Ishikawa (cell line): ENCODE results near the gene BDKRB2.

ENCODE experiments used
- CEBPB ChIP-seq: IDR thresholded peaks from 2 replicates; pipeline ENCODE4 v1.6.1; 2012
- CREB1 ChIP-seq: IDR thresholded peaks from 2 replicates; pipeline ENCODE4 v1.6.1; 2012; ENCODE audit warnings: low read depth
- EGR1 ChIP-seq: IDR thresholded peaks from 2 replicates; pipeline ENCODE4 v1.6.1; 2012
- EP300 ChIP-seq: IDR thresholded peaks from 2 replicates; pipeline ENCODE4 v1.6.1; 2012; ENCODE audit warnings: borderline replicate concordance
- FOXM1 ChIP-seq: IDR thresholded peaks from 2 replicates; pipeline ENCODE4 v1.6.1; 2012; ENCODE audit warnings: low read depth, borderline replicate concordance
- NFIC ChIP-seq: IDR thresholded peaks from 2 replicates; pipeline ENCODE4 v1.6.1; 2012
- RAD21 ChIP-seq: IDR thresholded peaks from 2 replicates; pipeline ENCODE4 v1.6.1; 2012; ENCODE audit warnings: low read depth
- TAF1 ChIP-seq: IDR thresholded peaks from 2 replicates; pipeline ENCODE4 v1.6.1; 2012; ENCODE audit warnings: low read depth, mild to moderate bottlenecking
- TCF12 ChIP-seq: IDR thresholded peaks from 2 replicates; pipeline ENCODE4 v1.6.1; 2012; ENCODE audit warnings: low read depth
- TEAD4 ChIP-seq: IDR thresholded peaks from 2 replicates; pipeline ENCODE4 v1.6.1; 2012
- YY1 ChIP-seq: IDR thresholded peaks from 2 replicates; pipeline ENCODE4 v1.6.1; 2012; ENCODE audit warnings: low read depth
- ZBTB7A ChIP-seq: IDR thresholded peaks from 2 replicates; pipeline ENCODE4 v1.6.1; 2012; ENCODE audit warnings: low read depth
- TF ChIP-seq, protein P1 (sequence below): IDR thresholded peaks from 2 replicates; pipeline ENCODE4 v1.6.1; 2012
- TF ChIP-seq, protein P2 (sequence below): IDR thresholded peaks from 2 replicates; pipeline ENCODE4 v1.6.1; 2012
- TF ChIP-seq, protein P3 (sequence below): IDR thresholded peaks from 2 replicates; pipeline ENCODE4 v1.6.1; 2012; ENCODE audit warnings: low read depth, mild to moderate bottlenecking

The BDKRB2 gene

GRCh38 chr14:96202441-96203094 is 2.1 kb upstream of the BDKRB2 start:
- TF ChIP-seq, protein P1, sequence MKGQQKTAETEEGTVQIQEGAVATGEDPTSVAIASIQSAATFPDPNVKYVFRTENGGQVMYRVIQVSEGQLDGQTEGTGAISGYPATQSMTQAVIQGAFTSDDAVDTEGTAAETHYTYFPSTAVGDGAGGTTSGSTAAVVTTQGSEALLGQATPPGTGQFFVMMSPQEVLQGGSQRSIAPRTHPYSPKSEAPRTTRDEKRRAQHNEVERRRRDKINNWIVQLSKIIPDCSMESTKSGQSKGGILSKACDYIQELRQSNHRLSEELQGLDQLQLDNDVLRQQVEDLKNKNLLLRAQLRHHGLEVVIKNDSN = no peak
- TF ChIP-seq TCF12 (no peak), TEAD4 (no peak), TAF1 (no peak), CREB1 (no peak), NFIC (no peak), ZBTB7A (no peak), FOXM1 (no peak)
- TF ChIP-seq, protein P2, sequence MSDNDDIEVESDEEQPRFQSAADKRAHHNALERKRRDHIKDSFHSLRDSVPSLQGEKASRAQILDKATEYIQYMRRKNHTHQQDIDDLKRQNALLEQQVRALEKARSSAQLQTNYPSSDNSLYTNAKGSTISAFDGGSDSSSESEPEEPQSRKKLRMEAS = no peak
- TF ChIP-seq, protein P3, sequence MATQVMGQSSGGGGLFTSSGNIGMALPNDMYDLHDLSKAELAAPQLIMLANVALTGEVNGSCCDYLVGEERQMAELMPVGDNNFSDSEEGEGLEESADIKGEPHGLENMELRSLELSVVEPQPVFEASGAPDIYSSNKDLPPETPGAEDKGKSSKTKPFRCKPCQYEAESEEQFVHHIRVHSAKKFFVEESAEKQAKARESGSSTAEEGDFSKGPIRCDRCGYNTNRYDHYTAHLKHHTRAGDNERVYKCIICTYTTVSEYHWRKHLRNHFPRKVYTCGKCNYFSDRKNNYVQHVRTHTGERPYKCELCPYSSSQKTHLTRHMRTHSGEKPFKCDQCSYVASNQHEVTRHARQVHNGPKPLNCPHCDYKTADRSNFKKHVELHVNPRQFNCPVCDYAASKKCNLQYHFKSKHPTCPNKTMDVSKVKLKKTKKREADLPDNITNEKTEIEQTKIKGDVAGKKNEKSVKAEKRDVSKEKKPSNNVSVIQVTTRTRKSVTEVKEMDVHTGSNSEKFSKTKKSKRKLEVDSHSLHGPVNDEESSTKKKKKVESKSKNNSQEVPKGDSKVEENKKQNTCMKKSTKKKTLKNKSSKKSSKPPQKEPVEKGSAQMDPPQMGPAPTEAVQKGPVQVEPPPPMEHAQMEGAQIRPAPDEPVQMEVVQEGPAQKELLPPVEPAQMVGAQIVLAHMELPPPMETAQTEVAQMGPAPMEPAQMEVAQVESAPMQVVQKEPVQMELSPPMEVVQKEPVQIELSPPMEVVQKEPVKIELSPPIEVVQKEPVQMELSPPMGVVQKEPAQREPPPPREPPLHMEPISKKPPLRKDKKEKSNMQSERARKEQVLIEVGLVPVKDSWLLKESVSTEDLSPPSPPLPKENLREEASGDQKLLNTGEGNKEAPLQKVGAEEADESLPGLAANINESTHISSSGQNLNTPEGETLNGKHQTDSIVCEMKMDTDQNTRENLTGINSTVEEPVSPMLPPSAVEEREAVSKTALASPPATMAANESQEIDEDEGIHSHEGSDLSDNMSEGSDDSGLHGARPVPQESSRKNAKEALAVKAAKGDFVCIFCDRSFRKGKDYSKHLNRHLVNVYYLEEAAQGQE = no peak

GRCh38 chr14:96203116-96203515 is 1.5 kb upstream of the BDKRB2 start:
- TF ChIP-seq, protein P3 = peak; percentile 57
- TF ChIP-seq FOXM1 = no peak
- TF ChIP-seq CREB1 = no peak
- TF ChIP-seq TAF1 = no peak
- no peak for TF ChIP-seq YY1

DNA sequence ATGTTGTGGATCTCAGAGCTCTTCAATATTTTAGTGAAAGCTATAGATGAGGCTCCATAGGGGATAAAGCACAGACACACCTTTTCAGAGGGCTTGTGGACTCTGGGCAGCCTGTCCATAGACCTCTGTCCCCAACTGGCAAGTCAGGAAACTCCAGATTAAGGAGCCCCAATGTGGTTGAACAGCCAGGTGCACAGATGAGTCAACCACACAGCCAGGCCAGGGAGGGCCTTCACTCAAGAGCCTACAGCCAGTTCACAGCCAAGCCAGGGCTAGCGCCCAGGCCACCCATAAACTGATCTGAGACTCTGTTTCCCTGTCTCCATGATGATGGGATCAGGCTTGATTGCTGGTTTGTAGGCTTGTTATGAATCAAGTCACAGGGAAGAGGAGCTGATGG is 1.0 kb upstream of the BDKRB2 start:
- TF ChIP-seq RAD21 (no peak), ZBTB7A (no peak), TCF12 (no peak), EGR1 (no peak), TAF1 (no peak), CREB1 (no peak), YY1 (no peak), CEBPB (no peak), FOXM1 (no peak), TEAD4 (no peak), EP300 (no peak)
- TF ChIP-seq, protein P3 = no peak
- TF ChIP-seq, protein P1 = no peak

DNA sequence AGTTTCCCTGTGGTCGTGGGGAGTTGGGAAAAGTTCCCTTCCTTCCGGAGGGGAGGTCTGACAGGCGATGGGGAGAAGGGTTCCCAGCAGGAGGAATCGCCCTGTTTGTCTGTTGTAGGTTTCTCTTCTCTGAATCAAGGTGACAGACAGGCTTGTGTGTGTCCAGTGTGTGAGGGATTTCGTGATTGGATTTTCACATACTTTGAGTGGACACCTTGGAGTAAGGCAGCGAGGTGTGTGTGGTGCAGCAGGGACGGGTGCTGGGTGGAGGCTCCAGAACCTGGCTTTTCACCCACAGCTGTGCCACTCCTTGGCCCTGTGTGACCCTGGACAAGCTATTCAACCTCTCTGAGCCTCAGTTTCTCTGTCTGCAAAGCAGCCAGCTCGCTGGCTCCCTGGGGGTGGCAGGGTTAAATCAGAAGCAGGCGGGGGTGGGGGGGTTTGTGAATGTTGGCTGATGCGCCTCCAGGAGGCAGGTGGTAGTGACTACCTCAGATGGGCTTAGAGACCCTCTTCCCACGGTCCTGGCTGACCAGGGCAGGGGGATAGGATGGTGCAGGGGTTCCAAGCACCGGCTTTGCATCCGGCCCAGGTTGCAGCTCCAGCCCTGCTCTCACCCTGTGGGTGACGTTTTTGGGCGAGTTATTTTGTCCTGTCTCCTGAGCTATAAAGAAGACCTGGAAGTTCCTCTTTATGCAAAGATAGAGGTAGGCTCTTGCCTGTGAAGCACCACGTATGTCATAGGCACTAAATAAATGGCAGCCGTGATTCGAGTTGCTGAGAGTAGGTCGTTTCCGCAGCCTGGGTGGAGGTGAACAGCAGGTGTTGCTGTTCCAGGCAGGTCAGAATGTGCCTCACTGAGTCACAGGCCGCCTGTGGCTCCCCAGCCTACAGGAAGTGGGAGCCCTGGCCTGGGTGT is 679 bp downstream of the BDKRB2 start:
- TF ChIP-seq EGR1 = no peak
- no peak for TF ChIP-seq RAD21

DNA sequence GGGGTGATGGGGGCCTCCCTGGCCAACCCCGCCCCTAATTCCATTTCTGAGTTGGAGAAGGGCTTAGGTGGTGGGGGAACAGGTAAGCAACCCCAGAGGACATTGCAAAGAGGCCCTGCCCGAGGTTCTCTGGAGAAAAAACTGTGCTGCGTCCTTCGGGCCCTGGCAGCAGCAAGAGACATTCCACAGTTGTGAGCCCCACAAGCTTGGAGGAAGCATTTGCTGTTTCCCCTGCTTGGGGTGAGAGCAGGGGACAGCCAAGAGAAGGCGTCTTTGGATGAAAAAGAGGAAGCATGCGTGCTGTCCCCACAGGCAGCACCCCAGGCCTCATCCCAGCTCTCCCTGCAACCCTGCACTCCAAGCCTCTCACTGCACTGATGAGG is 1.3 kb downstream of the BDKRB2 start:
- TF ChIP-seq TCF12 = no peak
- no peak for TF ChIP-seq FOXM1
- TF ChIP-seq, protein P3 = no peak
- no peak for TF ChIP-seq YY1
- TF ChIP-seq RAD21 = no peak
